GM12864 (cell line): Measurements from ENCODE around the gene PDLIM4.

Experiments used
- DNase-seq: peaks from one replicate; pipeline ENCODE4 v3.0.0-alpha.2; 2011; ENCODE audit warnings: low read depth
- H3K4me3 ChIP-seq: 2 replicates; pipeline ENCODE4 v1.5.1; 2011; ENCODE audit warnings: mild to moderate bottlenecking, low read depth, low read length, control low read depth
- CTCF ChIP-seq: IDR thresholded peaks from 2 replicates; pipeline ENCODE4 v1.5.1; 2011; ENCODE audit warnings: low read depth, mild to moderate bottlenecking, moderate library complexity, low read length, control low read depth, inconsistent platforms; ENCODE audit errors: missing control alignments

PDLIM4 gene

GRCh38 chr5:132275367-132276220 is 18.1 kb downstream of the PDLIM4 start:
- H3K4me3 ChIP-seq, result no peak overlapping the region
- TF ChIP-seq CTCF, result no peak
- no peak for DNase-seq

GRCh38 chr5:132277256-132277655 is 19.8 kb downstream of the PDLIM4 start:
- no peak for DNase-seq
- no peak overlapping the region for H3K4me3 ChIP-seq
- no peak for TF ChIP-seq CTCF

- DNase-seq, result no peak
- H3K4me3 ChIP-seq, result no peak overlapping the region
- no peak for TF ChIP-seq CTCF
Observed at GRCh38 chr5:132277971-132278853, 20.7 kb downstream of the PDLIM4 start.

- no peak overlapping the region for H3K4me3 ChIP-seq
- no peak for TF ChIP-seq CTCF
- DNase-seq, result no peak
Observed at GRCh38 chr5:132279801-132280200, 22.3 kb downstream of the PDLIM4 start.

- no peak overlapping the region for H3K4me3 ChIP-seq
- TF ChIP-seq CTCF, result no peak
- no peak for DNase-seq
Observed at GRCh38 chr5:132280371-132281240, 23.1 kb downstream of the PDLIM4 start.

- H3K4me3 ChIP-seq, result no peak overlapping the region
- TF ChIP-seq CTCF, result no peak
Observed at GRCh38 chr5:132281856-132282614, 24.5 kb downstream of the PDLIM4 start.

More at GRCh38 chr5:132281856-132282614, 24.5 kb downstream of the PDLIM4 start:
- DNase-seq, result no peak
